Kidney epithelial cell (primary cell): ENCODE results near the gene RIPK4. TPM values are rescaled to one million over a fixed set of nuclear protein-coding genes. Genes with fewer than 3 reads are reported as not detected.

Experiments used
- DNase-seq: peaks from one replicate; pipeline ENCODE4 v3.0.0-alpha.2; 2010; ENCODE audit warnings: low read depth
- H3K27me3 ChIP-seq: 2 replicates; pipeline ENCODE4 v1.6.0; 2011; ENCODE audit warnings: low read length; ENCODE audit not compliant: control insufficient read depth, insufficient read depth
- H3K36me3 ChIP-seq: 2 replicates; pipeline ENCODE4 v1.5.1; 2011; ENCODE audit warnings: low read length; ENCODE audit not compliant: control insufficient read depth, insufficient read depth
- H3K4me3 ChIP-seq: 2 replicates; pipeline ENCODE4 v1.5.1; 2011; ENCODE audit warnings: low read depth, mild to moderate bottlenecking, control low read depth, low read length
- CTCF ChIP-seq: IDR thresholded peaks from 2 replicates; pipeline ENCODE4 v1.5.1; 2011; ENCODE audit warnings: mild to moderate bottlenecking, moderate library complexity, low read length, control low read depth, inconsistent platforms; ENCODE audit not compliant: insufficient read depth, poor library complexity, severe bottlenecking
- total RNA-seq: library from RNA; depleted of rRNA; stranded (reverse); fragments of >200 nt; gene quantifications from 2 replicates; pipeline ENCODE4 v1.2.3, GENCODE V29; 2015

The RIPK4 gene
- total RNA-seq, 1 donor from 2014 or later = 17.6 TPM

GRCh38 chr21:41706678-41707077 lies 60.2 kb downstream of the RIPK4 start:
- Histone ChIP-seq H3K36me3 (no peaks in the 10 kb centered on the region), H3K4me3 (no peak overlapping the region), H3K27me3 (no peaks in the 10 kb centered on the region)
- no peak for TF ChIP-seq CTCF
- no peak for DNase-seq

GRCh38 chr21:41706263-41706639 lies 60.6 kb downstream of the RIPK4 start:
- Histone ChIP-seq H3K36me3 (no peaks in the 10 kb centered on the region), H3K27me3 (no peaks in the 10 kb centered on the region), H3K4me3 (no peak overlapping the region)
- DNase-seq = no peak
- TF ChIP-seq CTCF = no peak

- no peak for TF ChIP-seq CTCF
- DNase-seq = no peak
- H3K27me3 ChIP-seq = no peaks in the 10 kb centered on the region
- H3K36me3 ChIP-seq = no peaks in the 10 kb centered on the region
- H3K4me3 ChIP-seq = no peak overlapping the region
Observed at GRCh38 chr21:41705546-41706262, 61.1 kb downstream of the RIPK4 start.

- Histone ChIP-seq H3K27me3 (no peaks in the 10 kb centered on the region), H3K4me3 (no peak overlapping the region), H3K36me3 (no peaks in the 10 kb centered on the region)
- TF ChIP-seq CTCF = no peak
- no peak for DNase-seq
Observed at GRCh38 chr21:41703857-41704501, 62.9 kb downstream of the RIPK4 start.

- no peak for DNase-seq
- TF ChIP-seq CTCF = no peak
- no peaks in the 10 kb centered on the region for H3K36me3 ChIP-seq
- no peak overlapping the region for H3K4me3 ChIP-seq
- no peaks in the 10 kb centered on the region for H3K27me3 ChIP-seq
Observed at GRCh38 chr21:41701749-41702148, 65.1 kb downstream of the RIPK4 start.
